ENCODE measurements around the gene ATXN7L3B. TPM values are rescaled to one million over a fixed set of nuclear protein-coding genes. Genes with fewer than 3 reads are reported as not detected.

The ATXN7L3B gene
- total RNA-seq = 10 to 100 TPM; 49.0 to 61.4 (median 51.6) TPM
- total RNA-seq (2013) = 49.0 TPM

- Histone ChIP-seq H3K36me3 (ENCODE audit: control insufficient read depth, insufficient read depth, low read length) (peaks cover 14% of the 10 kb centered on the region), H3K9me3 (ENCODE audit: control insufficient read depth, insufficient read depth, low read length) (no peaks in the 10 kb centered on the region), H3K27me3 (ENCODE audit: control insufficient read depth, insufficient read depth, low read length) (no peaks in the 10 kb centered on the region), H3K4me1 (ENCODE audit: control insufficient read depth, insufficient read depth, low read length) (peaks cover 27% of the 10 kb centered on the region), H3K4me3 (ENCODE audit: low read length) (peak within 1 kb of the TSS; percentile 87), H3K27ac (ENCODE audit: low read length) (peak within 1 kb of the TSS; percentile 94)
- DNase-seq = peak; percentile 95 to 98
- Mint-ChIP-seq H3K36me3 (peaks cover 6% of the 10 kb centered on the region), H3K4me1 (peaks cover 53 to 57% of the 10 kb centered on the region in 2 donors), H3K9me3 (no peaks in the 10 kb centered on the region), H3K27ac (peak within 1 kb of the TSS; percentile 99), H3K27me3 (ENCODE audit: low read depth in 2 of 2) (no peaks in the 10 kb centered on the region), H3K4me3 (peak within 1 kb of the TSS; percentile 98)
- intact Hi-C loops (cut with micrococcal nuclease) = loop anchor here (1.0 to 10.0 kb wide), 3 partner anchors 53 to 516 kb away; no protein-coding TSS in a partner anchor
- TF ChIP-seq CTCF (IDR thresholded peaks at IDR 0.05) = no peak
- peak; percentile 95 to 99 (median 97) for ATAC-seq
- WGBS (ENCODE audit: insufficient coverage) = under 1% methylated on average over 49 of the region's 49 CpGs
Observed at GRCh38 chr12:74537707-74538385, at the start of gene ATXN7L3B. ATXN7L3B (plus strand) TSS chr12:74537835; CDS start chr12:74538113, 278 bp downstream.

GRCh38 chr12:74488134-74488533 is 49.5 kb upstream of the ATXN7L3B start:
- peaks cover 50 to 55% of the 10 kb centered on the region in 2 donors for H3K4me1 Mint-ChIP-seq

GRCh38 chr12:74489543-74489942 is 48.1 kb upstream of the ATXN7L3B start:
- Histone ChIP-seq H3K27me3 (ENCODE audit: control insufficient read depth, insufficient read depth, low read length) (no peaks in the 10 kb centered on the region), H3K36me3 (ENCODE audit: control insufficient read depth, insufficient read depth, low read length) (no peaks in the 10 kb centered on the region), H3K9me3 (ENCODE audit: control insufficient read depth, insufficient read depth, low read length) (no peaks in the 10 kb centered on the region), H3K27ac (ENCODE audit: low read length) (peak overlapping the region; percentile 61), H3K4me1 (ENCODE audit: control insufficient read depth, insufficient read depth, low read length) (peaks cover 2% of the 10 kb centered on the region), H3K4me3 (ENCODE audit: low read length) (no peak overlapping the region)
- Mint-ChIP-seq H3K4me3 (peak overlapping the region; percentile 60), H3K36me3 (no peaks in the 10 kb centered on the region), H3K4me1 (peaks cover 40 to 45% of the 10 kb centered on the region in 2 donors), H3K27ac (peak overlapping the region; percentile 78 to 81), H3K27me3 (ENCODE audit: low read depth in 2 of 2) (no peaks in the 10 kb centered on the region), H3K9me3 (no peaks in the 10 kb centered on the region)
- WGBS (ENCODE audit: insufficient coverage) = 46% methylated on average over 2 of the region's 2 CpGs
- DNase-seq (peak in 1 of 2 donors; percentile 2), ATAC-seq (no peak)
- TF ChIP-seq CTCF (IDR thresholded peaks at IDR 0.05) = no peak
- intact Hi-C loops (cut with micrococcal nuclease) = loop anchor here (10.0 kb wide), 1 partner anchor 45 kb away; the partner anchor contains the start of gene ATXN7L3B

More at GRCh38 chr12:74488134-74488533, 49.5 kb upstream of the ATXN7L3B start:
- no peak overlapping the region for H3K4me3 ChIP-seq (ENCODE audit: low read length)
- peaks cover 7% of the 10 kb centered on the region for H3K4me1 ChIP-seq (ENCODE audit: control insufficient read depth, insufficient read depth, low read length)
- H3K36me3 ChIP-seq (ENCODE audit: control insufficient read depth, insufficient read depth, low read length) = no peaks in the 10 kb centered on the region
- H3K9me3 Mint-ChIP-seq = no peaks in the 10 kb centered on the region
- H3K27ac ChIP-seq (ENCODE audit: low read length) = no peak overlapping the region
- no peaks in the 10 kb centered on the region for H3K27me3 ChIP-seq (ENCODE audit: control insufficient read depth, insufficient read depth, low read length)
- no peaks in the 10 kb centered on the region for H3K27me3 Mint-ChIP-seq (ENCODE audit: low read depth in 2 of 2)
- no peak for TF ChIP-seq CTCF (IDR thresholded peaks at IDR 0.05)
- DNase-seq = no peak
- WGBS (ENCODE audit: insufficient coverage) = 60% methylated on average over 1 of the region's 1 CpG
- H3K36me3 Mint-ChIP-seq = no peaks in the 10 kb centered on the region
- H3K27ac Mint-ChIP-seq = peak overlapping the region; percentile 78 to 81
- no peaks in the 10 kb centered on the region for H3K9me3 ChIP-seq (ENCODE audit: control insufficient read depth, insufficient read depth, low read length)
- no peak overlapping the region for H3K4me3 Mint-ChIP-seq
- ATAC-seq = no peak
- intact Hi-C loops (cut with micrococcal nuclease) = loop anchor here (10.0 kb wide), 1 partner anchor 47 kb away; the partner anchor contains the start of gene ATXN7L3B
